Stimulated activated CD8-positive, alpha-beta memory T cell treated with anti-CD3 and anti-CD28 coated beads, Interleukin-15, amount 100 ng/mL, for 24 hours (primary cell): ENCODE measurements around the gene GALNT14.

ENCODE experiments used
- DNase-seq: peaks from one replicate; pipeline ENCODE4 v3.0.0-alpha.2; 2020; ENCODE audit warnings: low read depth

The GALNT14 gene

DNA sequence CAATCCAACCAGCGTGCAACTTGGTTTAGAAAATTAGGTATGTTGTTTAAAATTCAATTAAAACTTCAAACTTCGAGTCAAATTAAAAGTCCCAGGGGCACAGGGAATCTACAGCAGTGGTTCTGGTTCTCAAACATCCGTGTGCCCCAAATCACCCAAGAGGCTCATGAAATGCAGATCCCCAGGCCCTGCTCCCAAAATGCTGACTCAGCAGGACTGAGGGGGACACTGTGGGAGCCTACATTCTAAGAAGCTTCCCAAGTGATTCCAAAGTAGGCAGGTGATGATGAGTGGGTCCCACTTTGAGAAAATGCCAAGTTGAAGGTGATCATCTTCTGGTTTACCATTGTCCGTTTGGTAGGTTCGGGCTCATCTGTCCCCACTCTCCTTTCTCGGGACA, 82.3 kb downstream of the GALNT14 start:
- DNase-seq: no peak

GRCh38 chr2:31054842-31055388, 83.3 kb downstream of the GALNT14 start:
- DNase-seq: no peak

DNA sequence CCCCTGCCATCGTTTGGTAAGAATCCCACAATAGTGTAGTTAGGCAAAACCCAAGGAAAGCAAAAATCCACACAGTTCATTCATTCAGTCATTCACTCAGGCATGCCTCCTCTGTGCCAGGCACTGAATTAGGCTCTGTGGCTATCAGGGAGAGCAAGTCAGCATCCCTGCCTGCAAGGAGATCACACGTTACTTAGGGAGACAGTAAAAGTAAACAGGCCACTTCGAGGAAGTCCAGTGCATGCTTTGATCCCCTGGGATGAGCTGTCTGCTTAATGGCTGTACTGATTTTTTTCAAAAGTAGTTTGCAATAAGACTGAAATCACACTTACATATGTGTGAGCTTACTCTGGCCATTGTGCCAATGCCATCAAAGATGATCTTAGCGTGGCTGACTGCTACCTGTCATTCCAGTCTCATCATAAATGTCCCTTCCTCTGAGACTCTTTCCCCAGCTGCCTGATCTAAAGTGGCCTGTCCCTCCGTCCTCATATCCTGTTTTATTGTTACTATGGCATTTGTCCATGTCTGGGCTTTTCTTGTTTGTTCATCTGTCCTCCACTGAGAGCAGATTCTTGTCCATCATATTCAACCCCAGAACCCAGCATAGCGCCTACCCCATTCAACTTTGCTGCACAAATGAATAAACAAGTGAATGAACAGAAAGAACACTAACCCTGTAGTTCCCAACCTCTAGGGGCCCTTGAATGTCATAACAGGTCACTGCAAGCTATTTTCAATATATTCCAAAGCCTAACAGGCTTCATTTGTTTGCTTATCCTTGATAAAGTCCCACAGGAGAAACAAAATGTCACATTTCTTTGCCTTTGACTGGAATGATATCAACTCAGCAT, 84.1 kb downstream of the GALNT14 start:
- DNase-seq: no peak

DNA sequence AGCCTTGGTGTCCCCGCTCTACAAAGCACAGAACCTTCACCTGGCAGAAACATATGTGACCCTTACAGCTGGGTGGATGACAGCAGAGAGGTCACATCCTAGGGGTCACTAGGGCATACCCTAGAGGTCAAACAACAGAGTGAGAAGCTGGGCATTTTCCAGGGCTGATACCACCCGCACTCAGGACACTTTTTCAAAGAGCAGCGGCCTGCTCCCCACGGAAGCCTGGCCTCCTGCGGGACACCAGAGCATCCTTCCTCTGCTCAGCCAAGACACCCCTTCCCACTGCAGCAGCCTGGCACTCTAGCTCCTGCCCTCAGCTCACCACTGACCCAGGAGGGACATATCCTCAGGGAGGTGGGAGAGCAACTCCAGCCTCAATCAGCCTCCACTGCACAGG, 86.0 kb downstream of the GALNT14 start:
- DNase-seq: no peak

DNA sequence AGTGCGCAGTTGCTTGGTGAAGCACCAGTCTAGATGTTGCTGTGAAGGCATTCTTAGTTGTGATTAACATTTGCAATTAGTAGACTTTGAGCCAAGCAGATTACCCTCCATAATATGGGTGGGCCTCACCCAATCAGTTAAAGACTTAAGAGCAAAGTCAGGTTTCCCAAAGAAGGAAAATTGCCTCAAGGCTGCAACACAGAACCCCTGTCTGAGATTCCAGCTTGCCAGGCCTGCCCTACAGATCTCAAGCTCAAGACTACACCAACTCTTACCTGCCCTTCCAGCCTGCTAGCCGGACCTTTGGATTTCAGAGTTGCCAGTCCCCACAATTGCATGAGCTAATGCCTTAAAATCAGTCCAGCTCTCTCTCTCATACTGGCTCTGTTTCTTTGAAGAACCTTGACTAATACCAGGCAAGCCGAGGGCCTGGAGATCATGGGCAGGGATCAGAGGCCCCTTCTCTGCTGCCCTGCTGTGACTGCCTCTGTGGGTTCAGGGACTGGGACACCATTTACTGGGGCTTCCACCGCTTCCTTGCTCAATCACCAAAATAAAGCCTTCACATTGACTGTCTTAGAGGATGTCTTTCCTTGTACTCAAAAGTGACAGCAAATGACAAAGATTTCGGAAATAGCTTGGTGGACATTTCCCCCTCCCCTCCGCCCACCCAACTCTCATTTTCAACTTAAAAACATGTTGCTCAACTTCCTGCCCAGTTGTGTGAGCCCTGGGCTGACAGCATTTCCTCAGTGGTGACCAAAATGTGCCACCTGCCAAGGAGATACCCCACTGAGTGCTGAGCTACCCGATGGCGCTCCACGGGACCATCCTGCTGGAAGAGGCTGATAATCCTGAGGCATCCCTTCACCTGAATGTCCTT, 86.7 kb downstream of the GALNT14 start:
- no peak for DNase-seq

DNA sequence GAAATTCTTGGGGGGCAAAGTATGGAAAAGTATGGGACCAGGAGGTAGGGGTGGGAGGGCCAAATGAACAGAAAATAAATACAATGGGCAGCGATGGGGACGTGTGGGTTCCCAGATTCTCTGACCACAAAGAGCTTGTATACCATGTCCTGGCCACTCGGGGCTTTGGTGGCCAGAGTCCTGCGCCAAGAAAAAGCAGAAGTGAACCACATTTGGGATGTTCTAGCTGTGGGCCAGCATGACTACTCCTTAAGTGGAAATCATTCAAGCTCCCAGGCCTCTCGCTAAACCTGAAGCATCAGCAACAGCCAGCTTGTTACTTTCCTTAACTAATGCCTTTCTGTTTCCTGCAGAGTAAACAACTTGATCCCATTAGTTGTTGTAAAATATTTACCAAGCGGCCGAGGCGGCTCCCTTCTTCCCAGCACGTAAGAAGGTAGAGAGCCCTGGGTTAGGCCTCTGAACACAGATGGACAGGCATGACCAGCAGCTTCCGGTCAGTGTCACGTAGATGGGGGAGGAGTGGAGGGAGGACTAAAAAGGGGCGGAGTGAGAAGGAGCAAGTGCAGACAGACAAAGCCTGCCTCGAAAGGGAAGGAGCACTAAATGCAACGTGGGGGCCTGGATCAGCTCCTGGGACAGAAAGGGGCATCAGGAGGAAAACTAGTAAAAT, 88.2 kb downstream of the GALNT14 start:
- DNase-seq: no peak

DNA sequence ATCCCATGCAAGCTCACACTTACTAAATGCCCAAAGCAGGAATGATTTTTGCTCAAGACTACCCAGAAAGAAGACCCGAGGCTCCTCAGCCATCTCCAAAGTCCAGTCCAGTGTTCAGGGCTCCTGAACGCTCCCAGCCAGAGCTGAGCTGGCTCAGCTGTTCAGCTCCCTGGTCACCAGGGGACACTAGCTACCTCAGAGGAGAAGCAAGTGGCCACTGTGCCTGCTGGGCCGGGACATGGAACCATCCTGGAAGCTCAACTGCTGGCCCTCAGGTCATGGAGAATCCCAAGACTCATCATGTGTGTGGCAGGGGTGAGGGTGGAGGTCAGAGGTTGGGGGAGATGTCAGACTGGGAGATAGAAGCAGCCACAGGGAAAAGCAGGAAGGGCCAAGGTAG, 89.0 kb downstream of the GALNT14 start:
- no peak for DNase-seq

DNA sequence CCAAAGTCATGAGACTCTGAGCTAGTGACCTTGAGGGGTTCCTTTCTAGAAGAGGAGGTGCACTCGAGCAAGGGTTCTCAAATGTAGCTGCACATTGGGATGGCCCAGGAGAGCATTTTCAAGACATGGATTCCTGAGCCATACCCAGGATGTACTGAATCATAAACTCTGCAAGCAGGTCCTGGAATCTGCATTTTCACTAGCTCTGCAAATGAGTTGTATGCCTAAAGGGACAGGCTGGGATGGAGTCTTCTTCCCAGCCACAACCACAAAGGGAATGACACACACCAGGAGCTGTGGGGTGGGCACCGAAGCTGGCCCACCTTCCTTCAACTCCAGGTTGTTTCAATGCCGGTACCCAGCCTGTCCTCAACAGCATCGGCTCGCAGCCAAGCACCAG, 90.6 kb downstream of the GALNT14 start:
- DNase-seq: no peak

GRCh38 chr2:31038385-31038784, 99.9 kb downstream of the GALNT14 start:
- DNase-seq: no peak

DNA sequence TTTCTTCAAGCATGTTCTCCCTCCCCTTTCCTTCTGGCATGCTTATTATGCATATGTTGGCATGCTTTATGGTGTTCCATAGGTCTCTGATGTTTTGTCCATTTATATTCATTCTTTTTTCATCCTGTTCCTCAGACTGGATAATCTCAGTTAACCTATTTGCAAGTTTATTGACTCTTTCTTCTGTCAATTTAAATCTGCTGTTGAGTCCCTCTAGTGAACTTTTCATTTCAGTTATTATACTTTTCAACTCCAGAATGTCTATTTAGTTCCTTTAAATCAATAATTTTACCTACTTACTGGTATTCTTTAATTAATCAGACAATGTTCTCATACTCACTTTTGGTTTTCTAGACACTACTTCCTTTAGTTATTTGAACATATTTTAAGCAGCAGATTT, 101.2 kb downstream of the GALNT14 start:
- DNase-seq: no peak

DNA sequence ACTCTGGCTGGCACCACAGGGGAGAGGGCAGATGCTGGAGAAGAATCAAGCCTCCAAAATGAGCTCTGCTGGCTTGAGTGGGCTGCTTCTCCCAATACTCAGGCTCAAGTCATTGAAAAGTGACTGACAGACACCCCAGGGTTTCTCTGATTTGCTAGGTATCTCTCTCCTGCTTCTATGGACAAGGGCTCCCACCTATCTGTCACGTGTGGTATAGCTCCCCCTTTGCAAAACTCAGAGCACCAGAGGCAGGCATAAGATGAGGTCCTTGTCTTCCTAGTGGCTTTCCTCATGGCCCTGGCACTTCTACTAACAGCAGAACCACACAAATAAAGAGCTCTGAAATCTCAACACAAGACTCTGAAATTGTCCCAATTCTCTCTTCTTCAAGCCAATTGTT, 105.2 kb downstream of the GALNT14 start:
- no peak for DNase-seq

- no peak for DNase-seq
These were observed 105.8 kb downstream of the GALNT14 start for GRCh38 chr2:31032475-31032874.

GRCh38 chr2:31031132-31031706, 107.0 kb downstream of the GALNT14 start:
- DNase-seq: no peak

- no peak for DNase-seq
These were observed 109.8 kb downstream of the GALNT14 start for GRCh38 chr2:31028417-31028816.

- DNase-seq: no peak
These were observed 110.7 kb downstream of the GALNT14 start for GRCh38 chr2:31027549-31027948.

- no peak for DNase-seq
These were observed 114.7 kb downstream of the GALNT14 start for GRCh38 chr2:31023541-31023940.

- no peak for DNase-seq
These were observed 117.5 kb downstream of the GALNT14 start for GRCh38 chr2:31020713-31021112.

GRCh38 chr2:31018280-31018679, 120.0 kb downstream of the GALNT14 start:
- DNase-seq: no peak

GRCh38 chr2:31016648-31017047, 121.6 kb downstream of the GALNT14 start:
- no peak for DNase-seq

- no peak for DNase-seq
These were observed 123.7 kb downstream of the GALNT14 start for GRCh38 chr2:31014516-31014915.

DNA sequence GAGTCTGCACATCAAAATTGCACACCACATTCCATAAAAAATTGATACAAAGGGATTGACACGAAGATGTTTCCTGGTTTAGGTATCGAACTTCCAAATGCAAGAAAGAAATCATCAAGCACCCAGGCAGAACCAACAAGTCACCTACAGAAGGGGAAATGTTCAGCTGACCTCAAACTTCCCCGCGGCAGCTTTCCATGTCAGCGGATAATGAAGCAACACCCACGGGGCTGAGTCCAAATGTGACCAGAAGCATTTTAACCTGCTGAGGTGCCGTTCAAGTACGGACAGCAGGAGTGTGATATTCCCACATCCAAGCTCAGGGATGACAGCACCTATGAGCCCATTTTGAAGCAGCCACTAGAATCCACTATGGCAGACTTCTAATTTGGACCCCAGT, 124.9 kb downstream of the GALNT14 start:
- DNase-seq: no peak

DNA sequence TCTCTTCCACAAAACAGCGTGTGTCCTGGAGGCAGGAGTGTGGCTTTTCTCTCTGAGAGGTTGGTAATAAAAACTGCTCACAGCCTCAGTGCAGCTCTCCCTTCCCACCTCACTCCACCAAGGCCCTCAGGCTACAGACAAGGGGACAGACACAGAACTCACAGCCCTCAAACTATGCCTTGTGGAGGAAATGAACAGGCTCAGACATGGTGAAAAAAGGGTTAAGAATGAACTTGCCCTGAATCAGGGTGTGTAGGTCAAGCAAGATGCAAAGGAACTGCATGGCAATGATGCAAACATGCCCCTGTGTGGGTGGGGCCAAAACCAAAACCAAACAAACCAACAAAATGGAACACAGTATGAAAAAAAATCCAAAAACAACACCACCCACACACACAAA, 125.8 kb downstream of the GALNT14 start:
- DNase-seq: no peak
